Prostate gland (tissue), 2 donors: Measurements from ENCODE around the gene OSBPL7. TPM values are rescaled to one million over a fixed set of nuclear protein-coding genes. Genes with fewer than 3 reads are reported as not detected.
A peak's percentile ranks its signal among the peaks of the same experiment; 100 is the strongest.

Experiments used
- DNase-seq: peaks from one replicate; pipeline ENCODE4 v3.0.0-alpha.2; 2019; ENCODE audit warnings: low spot score
- H3K27ac ChIP-seq, 2 donors: fragments of 200-600 bp; sonication (generic); 2 replicates each; pipeline ENCODE4 v1.5.1; 2017 to 2019
- H3K27me3 ChIP-seq: fragments of 200-600 bp; sonication (generic); replicated peaks from 2 replicates; pipeline ENCODE4 v1.5.1; 2019; ENCODE audit not compliant: insufficient read depth
- H3K36me3 ChIP-seq, 2 donors: fragments of 200-600 bp; sonication (generic); 1 replicate in 1 of 2; 2 replicates in 1 of 2; pipeline versions ENCODE4 v1.5.1 to v1.8.1; 2017 to 2019
- H3K4me1 ChIP-seq: fragments of 200-600 bp; sonication (generic); replicated peaks from 2 replicates; pipeline ENCODE4 v1.5.1; 2019
- H3K4me3 ChIP-seq, 2 donors: fragments of 200-600 bp; sonication (generic); 2 replicates each; pipeline ENCODE4 v1.5.1; 2017 to 2019
- H3K9me3 ChIP-seq: fragments of 200-600 bp; sonication (generic); 2 replicates; pipeline ENCODE4 v1.5.1; 2017
- POLR2A ChIP-seq: fragments of 450-650 bp; IDR thresholded peaks from one replicate; pipeline ENCODE4 v1.6.1; 2016; ENCODE audit warnings: antibody characterized with exemption, mild to moderate bottlenecking
- POLR2AphosphoS5 ChIP-seq: sonication (generic); formaldehyde crosslinking; IDR thresholded peaks from one replicate; pipeline ENCODE4 v1.6.1; 2017; ENCODE audit warnings: antibody characterized with exemption
- WGBS: methylation state at CpG from one replicate; pipeline ENCODE4 v1.1.5; 2018; 5-methylcytosine and 5-hydroxymethylcytosine counted together
- intact Hi-C: fragments of 100-400 bp; cut with DNase I; formaldehyde crosslinking; loops from one replicate; pipeline ENCODE4 v1.14.2; 2022
- total RNA-seq, 2 donors: library from RNA; depleted of rRNA; stranded (reverse); fragments of >200 nt; gene quantifications; one replicate each; pipeline ENCODE4 v1.1.0, GENCODE V29; 2016
- TF ChIP-seq, protein P1 (sequence below), 4 experiments: fragments of 200-600 bp in 2 of 4; fragments of 450-650 bp in 2 of 4; sonication (generic) in 2 of 4; IDR thresholded peaks; 1 replicate in 3 of 4; 2 replicates in 1 of 4; pipeline ENCODE4 v1.5.1; 2016 to 2019; ENCODE audit warnings: antibody characterized with exemption in 4 of 4, mild to moderate bottlenecking in 2 of 4, moderate library complexity in 2 of 4

The OSBPL7 gene
- total RNA-seq, 2 donors from 2014 or later = 15.0 to 19.2 TPM

DNA sequence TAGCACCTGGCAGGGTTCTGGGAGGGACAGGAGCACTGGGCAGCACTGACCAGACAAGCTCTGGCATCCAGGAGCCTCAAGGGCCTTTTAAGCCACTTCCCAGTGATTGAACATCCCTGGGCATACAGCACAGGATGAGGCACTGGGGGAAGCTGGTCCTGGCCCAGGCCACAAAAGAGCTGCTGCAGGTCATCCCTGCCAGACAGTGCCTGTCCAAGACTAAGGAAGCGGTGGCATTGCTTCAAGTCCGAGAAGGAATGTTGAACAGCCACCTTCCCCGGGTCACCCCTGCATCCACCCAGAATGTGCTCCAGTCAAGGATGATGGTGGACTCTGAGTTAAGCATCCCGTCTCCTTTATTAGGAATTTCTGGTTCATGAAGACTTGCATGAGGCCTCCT lies 1.2 kb upstream of the OSBPL7 start:
- H3K36me3 ChIP-seq = peaks cover 0 to 8% of the 10 kb centered on the region in 2 donors

DNA sequence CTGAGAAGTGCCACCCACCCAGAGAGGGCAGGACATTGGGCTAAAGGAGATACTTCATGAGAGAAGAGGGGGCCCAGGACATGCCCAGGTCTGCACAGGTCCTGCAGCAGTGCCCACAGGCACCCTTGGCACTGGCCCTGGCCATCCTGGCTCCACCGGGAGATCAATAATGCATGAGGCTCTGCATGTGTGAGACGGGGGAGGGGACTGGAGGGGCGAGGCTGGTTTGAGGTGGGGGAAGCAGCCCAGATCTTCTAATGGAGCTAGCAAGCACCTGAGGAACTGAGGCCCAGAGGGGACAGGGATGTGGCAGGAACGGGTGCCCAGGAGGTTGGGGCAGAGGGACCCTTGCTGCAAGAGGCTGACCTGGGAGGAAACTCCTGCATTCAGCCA lies 567 bp downstream of the OSBPL7 start:
- peaks cover 12% of the 10 kb centered on the region for H3K4me1 ChIP-seq
- H3K4me3 ChIP-seq = peak overlapping the region; percentile 40 to 57
- no peaks in the 10 kb centered on the region for H3K27me3 ChIP-seq
- no peak for DNase-seq
- 4% methylated on average over 4 of the region's 4 CpGs for WGBS
- H3K27ac ChIP-seq = peak overlapping the region; percentile 21 to 50
- intact Hi-C loops = no loop called here
- peaks cover 5 to 8% of the 10 kb centered on the region in 2 donors for H3K36me3 ChIP-seq
- no peaks in the 10 kb centered on the region for H3K9me3 ChIP-seq
- TF ChIP-seq, protein P1, sequence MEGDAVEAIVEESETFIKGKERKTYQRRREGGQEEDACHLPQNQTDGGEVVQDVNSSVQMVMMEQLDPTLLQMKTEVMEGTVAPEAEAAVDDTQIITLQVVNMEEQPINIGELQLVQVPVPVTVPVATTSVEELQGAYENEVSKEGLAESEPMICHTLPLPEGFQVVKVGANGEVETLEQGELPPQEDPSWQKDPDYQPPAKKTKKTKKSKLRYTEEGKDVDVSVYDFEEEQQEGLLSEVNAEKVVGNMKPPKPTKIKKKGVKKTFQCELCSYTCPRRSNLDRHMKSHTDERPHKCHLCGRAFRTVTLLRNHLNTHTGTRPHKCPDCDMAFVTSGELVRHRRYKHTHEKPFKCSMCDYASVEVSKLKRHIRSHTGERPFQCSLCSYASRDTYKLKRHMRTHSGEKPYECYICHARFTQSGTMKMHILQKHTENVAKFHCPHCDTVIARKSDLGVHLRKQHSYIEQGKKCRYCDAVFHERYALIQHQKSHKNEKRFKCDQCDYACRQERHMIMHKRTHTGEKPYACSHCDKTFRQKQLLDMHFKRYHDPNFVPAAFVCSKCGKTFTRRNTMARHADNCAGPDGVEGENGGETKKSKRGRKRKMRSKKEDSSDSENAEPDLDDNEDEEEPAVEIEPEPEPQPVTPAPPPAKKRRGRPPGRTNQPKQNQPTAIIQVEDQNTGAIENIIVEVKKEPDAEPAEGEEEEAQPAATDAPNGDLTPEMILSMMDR (IDR thresholded peaks at IDR 0.05) = no peak
- no peak for TF ChIP-seq POLR2A

More for the DNA sequence above, 1.2 kb upstream of the OSBPL7 start:
- no peak for DNase-seq
- intact Hi-C loops = no loop called here
- TF ChIP-seq POLR2AphosphoS5 = no peak
- TF ChIP-seq, protein P1 (IDR thresholded peaks at IDR 0.05) = no peak
- TF ChIP-seq POLR2A = no peak
- Histone ChIP-seq H3K9me3 (no peaks in the 10 kb centered on the region), H3K27me3 (no peaks in the 10 kb centered on the region), H3K4me3 (no peak overlapping the region), H3K27ac (no peak overlapping the region), H3K4me1 (peaks cover 12% of the 10 kb centered on the region)
- WGBS = 93% methylated on average over 4 of the region's 4 CpGs

DNA sequence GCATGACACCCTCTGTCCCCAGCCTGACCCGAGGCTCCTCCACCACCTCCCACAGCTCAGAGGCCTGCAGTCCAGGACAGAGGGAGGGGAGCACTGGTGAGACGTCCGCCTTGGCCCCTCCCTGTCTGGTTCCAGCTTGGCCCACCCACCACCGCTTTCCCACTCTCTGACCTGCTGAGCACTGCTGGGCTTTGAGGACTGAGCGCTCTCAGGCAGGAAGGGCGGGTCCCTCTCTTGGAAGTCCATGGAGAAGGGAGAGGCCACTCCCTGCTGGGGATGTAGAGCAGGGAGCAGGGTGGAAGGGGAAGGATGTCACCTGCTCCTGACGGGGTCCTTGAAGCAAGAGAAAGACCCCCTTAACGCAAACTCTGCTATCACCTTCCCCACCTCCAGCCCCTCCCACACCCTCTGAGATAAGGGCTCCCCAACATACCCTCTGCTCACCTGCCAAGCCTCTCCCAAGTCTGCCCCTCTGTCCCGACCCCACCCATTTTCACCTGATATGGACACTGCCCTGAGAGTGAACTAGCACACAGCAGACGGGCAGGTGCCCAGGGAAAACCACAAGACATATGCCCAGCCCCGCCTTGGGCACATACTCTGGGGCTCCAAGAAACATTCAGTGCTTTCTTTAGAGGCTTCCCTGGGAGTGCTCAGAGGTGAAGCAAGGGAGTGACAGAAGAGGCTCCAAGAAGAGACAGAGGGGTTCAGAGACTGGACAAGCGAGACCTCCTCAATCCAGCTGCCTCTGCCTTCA lies 1.4 kb downstream of the OSBPL7 start:
- Histone ChIP-seq H3K27me3 (no peaks in the 10 kb centered on the region), H3K4me3 (peak overlapping the region in 1 of 2 donors; percentile 57), H3K36me3 (peaks cover 5 to 13% of the 10 kb centered on the region in 2 donors), H3K4me1 (peaks cover 12% of the 10 kb centered on the region), H3K27ac (no peak overlapping the region), H3K9me3 (no peaks in the 10 kb centered on the region)
- intact Hi-C loops = no loop called here
- 65% methylated on average over 12 of the region's 12 CpGs for WGBS
- TF ChIP-seq POLR2A = no peak
- TF ChIP-seq, protein P1 (IDR thresholded peaks at IDR 0.05) = no peak
- no peak for TF ChIP-seq POLR2AphosphoS5
- DNase-seq = no peak

DNA sequence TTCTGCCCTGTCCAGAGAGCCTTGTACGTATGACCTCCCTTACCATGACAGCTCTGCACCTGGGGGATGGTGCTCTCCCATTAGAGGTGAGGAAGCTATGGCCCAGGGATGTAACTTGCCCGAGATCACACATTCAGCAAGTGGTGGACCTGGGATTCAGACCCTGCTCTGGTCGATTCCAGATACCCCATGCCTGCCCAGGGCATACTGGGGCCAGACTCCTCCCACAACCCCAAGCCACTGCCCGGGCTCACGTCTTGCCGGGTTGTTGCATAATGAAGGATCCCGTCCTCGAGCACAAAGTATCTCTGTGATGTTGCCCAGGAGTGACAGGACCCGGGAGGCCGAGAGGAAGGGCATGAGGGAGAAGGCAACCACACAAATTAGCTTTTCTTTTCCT lies 2.1 kb downstream of the OSBPL7 start:
- TF ChIP-seq POLR2AphosphoS5 (no peak), POLR2A (no peak)
- TF ChIP-seq, protein P1 (IDR thresholded peaks at IDR 0.05) = no peak
- DNase-seq = no peak
- intact Hi-C loops = no loop called here
- Histone ChIP-seq H3K4me3 (no peak overlapping the region), H3K36me3 (peaks cover 5 to 18% of the 10 kb centered on the region in 2 donors), H3K9me3 (no peaks in the 10 kb centered on the region), H3K27ac (no peak overlapping the region), H3K4me1 (peaks cover 12% of the 10 kb centered on the region), H3K27me3 (no peaks in the 10 kb centered on the region)
- 78% methylated on average over 10 of the region's 10 CpGs for WGBS
